Suppressor macrophage treated with lipopolysaccharide for 4 hours (primary cell): Measurements from ENCODE around the gene SF3B4.
A peak's percentile ranks its signal among the peaks of the same experiment; 100 is the strongest.
"Not testable (repeated sequence)": the region's sequence is repeated elsewhere in the genome, so short reads cannot be mapped to it uniquely, and the experiment has no call there.

ENCODE experiments used
- DNase-seq: peaks from one replicate; pipeline ENCODE4 v3.0.0-alpha.2; 2020

The SF3B4 gene, protein sequence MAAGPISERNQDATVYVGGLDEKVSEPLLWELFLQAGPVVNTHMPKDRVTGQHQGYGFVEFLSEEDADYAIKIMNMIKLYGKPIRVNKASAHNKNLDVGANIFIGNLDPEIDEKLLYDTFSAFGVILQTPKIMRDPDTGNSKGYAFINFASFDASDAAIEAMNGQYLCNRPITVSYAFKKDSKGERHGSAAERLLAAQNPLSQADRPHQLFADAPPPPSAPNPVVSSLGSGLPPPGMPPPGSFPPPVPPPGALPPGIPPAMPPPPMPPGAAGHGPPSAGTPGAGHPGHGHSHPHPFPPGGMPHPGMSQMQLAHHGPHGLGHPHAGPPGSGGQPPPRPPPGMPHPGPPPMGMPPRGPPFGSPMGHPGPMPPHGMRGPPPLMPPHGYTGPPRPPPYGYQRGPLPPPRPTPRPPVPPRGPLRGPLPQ

DNA sequence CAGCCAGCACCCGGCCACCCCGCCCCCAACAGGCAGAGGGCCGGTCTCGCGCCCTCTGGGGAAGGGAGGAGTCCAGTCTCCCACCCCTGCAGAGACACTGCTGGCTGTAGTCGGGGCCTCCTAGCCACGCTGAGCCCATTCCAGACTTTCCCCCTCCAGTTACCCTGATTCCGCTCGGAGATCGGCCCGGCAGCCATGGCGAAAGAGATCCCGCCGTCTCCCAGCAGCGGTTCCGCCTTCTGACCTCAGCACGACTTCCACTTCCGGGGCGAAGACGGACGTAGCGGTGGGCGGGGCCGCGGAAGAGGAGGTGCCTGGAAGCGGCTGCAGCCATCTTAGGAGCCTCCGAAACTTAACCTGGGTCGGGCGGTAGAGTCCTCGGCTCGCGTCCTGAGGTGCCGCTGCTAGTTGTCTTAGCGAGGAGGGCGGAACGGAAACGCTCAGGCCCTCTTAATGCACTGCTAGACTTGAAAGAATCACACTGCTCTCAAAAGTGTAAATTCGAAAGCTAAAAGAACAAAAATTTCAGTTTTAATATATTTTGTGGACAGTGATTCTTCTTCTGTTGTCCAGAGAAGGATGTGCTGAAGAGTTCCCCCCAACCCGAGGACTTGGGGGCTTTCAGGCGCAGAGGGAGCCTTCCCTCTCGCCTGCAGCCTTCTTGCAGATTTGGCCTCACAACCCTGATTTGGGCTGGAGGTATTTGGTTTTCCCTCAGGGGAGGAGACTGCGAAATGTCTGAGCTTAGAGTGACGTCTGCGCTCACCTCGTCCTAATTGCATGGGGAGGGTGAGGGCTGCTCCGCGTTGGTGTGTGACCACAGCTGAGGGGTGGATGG, at the start of gene SF3B4:
Gene SF3B4, minus strand, starts transcription at position 241 of the 838 bp plus-strand sequence. Its CDS starts 44 bp downstream, at position 197.
- peak; percentile 96 for DNase-seq

DNA sequence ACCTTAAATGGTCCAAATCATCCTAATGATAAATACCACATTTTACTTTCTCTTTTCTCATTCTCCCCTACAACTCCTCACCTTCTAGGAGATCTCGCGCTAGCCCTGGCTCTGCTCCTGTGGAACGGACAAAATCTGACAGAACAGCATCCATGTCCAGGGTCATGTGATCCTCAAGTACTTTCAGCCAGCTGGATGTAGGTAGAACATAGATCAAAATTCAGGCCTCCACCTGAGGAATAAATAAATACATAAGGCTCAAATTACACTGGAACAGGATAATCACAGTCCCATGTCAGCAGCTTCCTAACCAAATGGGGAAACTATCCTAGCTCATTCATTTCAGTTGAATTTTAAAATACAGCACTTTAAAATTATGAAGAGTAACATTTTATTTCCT, 49.7 kb upstream of the SF3B4 start:
- DNase-seq = no peak

DNA sequence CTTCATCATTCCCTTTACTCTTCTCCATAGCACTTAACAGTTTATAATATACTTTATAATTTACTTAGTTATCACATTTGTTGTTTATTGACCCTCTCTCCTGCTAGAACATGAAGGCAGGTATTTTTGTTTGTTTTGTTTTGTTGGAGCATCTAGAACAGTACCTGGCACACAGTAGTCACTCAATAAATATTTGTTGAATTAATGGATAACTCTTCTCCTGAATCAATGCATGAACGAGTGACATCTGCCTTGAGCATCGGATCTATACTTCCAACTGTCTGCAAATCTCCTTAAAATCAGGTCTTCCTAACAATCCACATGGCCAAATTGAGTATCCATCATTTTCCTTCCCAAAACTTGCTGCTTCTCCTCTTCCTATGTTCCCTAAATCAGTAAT, 44.9 kb upstream of the SF3B4 start:
- DNase-seq = no peak

DNA sequence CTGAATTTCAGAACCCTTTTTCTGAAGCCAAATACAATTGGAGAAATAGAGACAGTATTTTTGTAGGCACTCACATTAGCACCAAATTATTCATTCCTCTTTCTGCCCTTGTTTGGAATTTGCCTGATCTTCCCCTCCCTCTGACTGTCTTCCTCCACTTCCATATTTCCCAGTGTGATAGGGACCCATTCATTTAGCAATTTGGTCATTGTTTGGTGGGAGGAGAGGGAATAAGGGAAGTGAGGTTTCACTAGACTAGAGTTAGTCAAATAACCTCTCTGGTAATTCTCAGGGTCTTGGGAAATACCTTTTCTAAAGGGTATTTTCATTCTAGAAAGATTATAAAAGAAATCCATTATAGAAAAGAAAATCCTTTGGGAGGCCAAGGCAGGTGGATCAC, 40.0 kb upstream of the SF3B4 start:
- DNase-seq = peak; percentile 68

DNA sequence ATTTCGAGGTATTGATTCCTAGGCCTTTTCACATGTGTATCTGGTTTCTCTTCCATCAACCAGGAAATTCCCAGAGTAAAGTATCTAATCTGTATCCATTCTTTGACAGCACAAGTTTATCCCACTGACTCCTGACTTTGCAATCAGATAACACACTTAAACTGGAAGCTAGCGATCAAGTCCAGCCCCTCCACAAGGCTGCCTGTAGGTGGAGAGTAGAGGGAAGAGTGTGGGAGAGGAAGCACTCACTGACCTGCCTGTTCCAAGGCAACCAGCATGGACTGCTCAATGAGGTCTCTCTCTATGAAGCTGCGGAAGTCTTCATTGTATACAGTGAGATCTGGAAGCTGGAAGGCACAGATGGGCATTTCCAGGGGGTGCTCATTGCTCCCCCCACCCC, 39.4 kb upstream of the SF3B4 start:
- no peak for DNase-seq

DNA sequence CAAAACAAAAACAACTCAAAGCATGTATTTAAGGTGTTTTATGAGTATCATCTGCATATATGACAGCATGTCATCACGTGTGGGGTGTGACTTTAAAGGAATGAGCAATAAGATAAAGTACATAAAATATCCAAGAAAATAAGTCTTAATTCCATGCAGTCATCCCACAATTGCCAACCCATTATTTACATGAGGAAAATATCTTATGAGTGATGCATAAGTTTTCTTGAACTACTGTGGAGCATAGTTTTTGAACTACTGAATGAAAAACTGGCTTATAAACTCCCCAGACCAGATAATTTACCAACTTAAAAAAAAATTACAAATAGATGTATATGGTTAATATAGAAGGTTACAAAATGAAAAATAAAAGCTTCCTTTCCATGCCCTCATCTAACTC, 38.8 kb upstream of the SF3B4 start:
- no peak for DNase-seq

DNA sequence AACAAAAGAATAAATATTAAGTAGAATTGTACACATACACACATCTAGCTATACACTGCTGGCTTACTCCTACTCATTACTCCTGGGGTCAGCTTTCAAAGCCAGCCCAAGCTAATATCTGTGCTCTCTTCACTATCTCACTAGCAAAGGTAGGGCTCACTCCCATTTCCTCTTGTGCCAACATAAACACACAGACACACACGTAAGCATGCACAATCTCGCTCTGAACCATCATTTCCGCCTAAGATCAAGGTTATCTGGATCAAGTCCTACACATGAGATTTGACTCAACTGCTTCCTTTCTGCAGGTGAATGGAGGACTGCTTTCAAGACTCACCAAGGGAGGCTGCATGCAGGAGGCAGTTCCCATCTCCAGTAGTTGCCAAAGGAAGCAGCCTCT, 37.8 kb upstream of the SF3B4 start:
- DNase-seq = no peak

DNA sequence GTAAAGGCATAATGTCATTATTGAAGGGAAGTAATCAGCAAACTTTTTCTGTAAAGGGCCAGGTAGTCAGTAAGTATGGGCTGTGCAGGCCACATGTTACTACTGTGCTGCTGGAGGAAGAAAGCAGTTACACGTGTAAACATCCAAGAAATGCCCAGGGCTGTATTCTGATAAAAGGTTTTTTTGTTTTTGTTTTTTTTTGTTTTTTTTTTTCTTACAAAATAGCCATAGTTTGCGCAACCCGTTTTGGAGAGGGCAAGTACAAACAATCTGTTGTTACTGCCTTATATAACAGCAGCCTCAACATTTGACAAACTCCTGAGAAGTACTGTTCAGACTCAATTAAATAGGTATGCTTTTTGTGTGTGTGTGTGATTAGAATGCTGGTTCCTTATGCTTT, 35.8 kb upstream of the SF3B4 start:
- no peak for DNase-seq

DNA sequence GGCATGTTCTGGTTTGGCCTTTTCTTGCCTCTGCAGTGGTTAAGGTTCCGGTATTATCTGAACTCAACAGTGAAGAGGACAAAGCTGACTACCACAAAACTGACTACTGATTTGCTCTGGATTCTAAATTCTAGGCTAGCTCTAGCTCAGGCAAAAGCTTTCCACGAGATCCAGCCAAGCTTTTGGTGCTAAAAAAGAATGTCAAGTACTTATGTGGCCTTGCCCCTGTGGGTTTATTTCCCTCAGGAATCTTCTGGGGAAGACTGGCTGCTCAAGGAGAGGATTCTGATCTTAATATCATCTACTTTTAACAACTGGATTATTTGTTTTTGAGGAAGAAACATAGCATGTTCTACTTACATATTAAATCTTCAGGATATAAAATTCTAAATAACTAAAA, 35.1 kb upstream of the SF3B4 start:
- no peak for DNase-seq

DNA sequence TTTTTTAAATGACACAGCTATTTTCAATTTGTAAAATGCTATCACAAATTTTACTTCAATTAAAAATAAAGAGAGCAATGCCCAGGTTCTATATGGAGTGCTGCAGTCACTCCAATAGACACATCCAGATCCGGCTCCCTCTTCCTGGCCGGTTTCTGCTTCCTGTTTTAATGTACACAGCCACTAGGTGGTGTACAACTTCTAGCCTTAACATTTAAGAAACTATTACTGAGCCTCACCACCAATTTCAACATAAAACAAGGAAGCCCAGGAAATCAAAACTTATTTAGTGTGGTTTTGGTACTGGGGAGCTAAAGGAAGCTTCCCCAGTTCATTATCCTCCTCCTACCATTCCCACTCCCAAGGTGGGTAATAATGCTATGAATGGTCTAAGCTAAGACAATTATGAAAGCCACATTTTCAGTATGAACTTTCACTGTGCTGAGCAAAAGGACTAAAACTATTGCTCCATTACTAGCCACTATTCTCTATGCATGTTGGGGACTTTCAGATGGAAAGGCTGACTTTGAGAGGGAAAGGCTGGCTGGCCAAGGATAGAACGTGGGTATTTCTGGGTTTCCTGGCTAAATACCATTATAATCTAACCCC, 34.5 kb upstream of the SF3B4 start:
- DNase-seq = peak; percentile 88

DNA sequence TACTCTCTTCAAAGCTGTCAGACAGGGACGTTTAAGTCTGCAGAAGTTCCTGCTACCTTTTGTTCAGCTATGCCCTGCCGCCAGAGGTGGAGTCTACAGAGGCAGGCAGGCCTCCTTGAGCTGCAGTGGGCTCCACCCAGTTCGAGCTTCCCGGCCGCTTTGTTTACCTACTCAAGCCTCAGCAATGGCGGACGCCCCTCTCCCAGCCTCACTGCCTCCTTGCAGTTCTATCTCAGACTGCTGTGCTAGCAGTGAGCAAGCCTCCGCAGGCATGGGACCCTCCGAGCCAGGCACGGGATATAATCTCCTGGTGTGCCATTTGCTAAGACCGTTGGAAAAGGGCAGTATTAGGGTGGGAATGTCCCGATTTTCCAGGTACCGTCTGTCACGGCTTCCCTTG, 29.9 kb upstream of the SF3B4 start:
- not testable (repeated sequence) for DNase-seq

DNA sequence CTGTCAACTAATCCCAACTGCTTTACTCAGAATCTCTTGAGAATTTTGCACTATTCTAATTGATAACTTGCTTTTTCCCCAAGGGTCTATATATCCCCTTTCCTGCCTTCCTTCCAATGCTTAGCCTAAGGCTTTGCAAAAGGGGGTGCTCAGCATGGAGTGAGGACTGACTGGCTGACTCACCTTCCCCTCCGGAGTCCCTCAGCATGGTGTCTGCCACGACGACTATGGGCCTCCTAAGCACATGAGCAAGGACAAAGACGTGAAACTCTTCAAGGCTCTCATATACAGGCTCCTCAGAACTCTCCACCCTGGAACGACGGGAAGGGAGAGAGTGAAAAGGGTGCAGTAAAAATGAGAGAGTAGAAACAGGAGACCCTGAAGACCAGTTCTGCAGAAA, 22.3 kb upstream of the SF3B4 start:
- no peak for DNase-seq

DNA sequence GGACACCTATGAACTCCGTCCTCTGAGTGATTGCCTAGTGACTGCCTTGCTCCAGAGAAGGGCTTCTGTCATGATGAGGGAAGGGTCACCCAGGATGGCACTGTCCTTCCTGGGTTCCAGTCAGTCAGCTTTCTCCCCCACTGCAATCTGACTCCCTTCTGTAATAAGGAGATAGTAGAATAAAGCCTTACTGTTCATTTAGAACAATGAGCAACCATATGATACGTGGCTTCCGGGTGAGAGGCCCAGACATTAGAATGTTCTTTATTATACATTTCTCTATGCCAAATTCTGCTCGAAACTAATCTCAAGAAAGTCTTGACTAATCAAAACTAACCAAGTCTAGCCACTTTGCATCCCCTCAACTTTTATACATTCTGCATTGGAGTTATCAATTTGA, 17.6 kb upstream of the SF3B4 start:
- no peak for DNase-seq

DNA sequence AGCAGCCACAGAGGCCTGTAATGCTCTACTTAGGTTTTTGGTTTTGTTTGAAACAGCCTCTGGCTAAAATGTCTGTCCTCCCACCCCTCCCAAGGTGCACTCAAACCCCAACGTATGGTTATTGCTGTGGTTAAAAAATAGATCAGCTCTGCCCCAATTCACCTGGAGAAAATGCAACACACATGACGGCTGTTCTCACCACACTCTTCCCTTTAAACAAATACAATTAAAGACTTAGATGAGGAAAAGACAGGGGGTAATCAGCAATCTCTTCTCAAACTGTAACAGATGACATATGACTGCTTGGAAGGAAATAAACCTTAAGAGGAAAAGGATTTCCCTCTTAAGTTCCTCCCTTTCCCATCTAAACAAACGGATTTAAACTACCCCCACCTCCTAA, 15.3 kb upstream of the SF3B4 start:
- DNase-seq = no peak

DNA sequence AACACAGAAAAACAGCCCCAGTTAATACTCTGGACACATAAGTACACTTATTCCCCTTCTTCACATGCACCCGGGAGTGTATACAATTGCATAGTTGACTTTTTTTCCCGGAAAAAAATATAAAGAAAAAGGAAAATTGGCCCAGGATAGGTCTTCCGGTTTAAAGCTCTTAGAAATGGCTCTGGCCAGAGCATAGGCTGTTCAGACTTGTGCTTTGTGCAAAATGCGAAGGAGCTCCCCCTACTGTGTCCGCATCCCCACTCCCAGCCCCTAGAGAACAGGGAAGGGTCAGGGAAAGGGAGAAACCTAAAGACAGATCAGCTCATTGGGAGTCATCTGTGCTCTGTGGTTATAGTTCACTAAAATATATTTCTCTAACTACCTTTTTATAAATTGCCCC, 14.6 kb upstream of the SF3B4 start:
- no peak for DNase-seq

DNA sequence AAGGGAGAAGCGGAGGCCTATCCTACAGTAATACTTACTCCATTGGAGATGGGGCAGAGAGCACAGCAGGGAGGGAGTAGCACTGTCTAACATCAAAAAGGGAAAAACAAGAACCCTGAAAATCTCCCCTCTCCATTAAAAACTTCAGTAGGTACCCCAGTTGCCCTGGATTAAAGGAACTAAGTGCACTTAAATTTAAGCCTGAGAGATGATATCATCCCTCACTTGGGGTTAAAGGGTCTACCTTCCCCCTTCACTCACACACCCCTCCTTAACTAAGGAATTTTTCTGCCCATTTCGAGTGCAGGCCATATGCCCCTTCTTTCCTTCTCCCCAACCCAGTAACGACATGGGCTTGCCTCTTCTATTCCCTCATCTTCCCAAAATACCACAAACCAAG, 12.8 kb upstream of the SF3B4 start:
- DNase-seq = no peak

DNA sequence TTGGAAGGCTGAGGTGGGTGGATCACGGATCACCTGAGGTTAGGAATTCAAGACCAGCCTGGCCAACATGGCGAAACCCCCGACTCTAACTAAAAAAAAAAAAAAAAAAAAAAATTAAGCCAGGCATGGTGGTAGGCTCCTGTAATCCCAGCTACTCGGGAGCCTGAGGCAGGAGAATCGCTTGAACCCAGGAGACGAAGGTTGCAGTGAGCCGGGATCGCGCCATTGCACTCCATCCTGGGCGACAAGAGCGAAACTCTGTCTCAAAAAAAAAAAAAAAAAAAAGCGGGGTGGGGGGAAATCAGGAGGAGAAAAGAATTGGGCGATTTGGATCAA, 11.0 kb upstream of the SF3B4 start:
- not testable (repeated sequence) for DNase-seq

DNA sequence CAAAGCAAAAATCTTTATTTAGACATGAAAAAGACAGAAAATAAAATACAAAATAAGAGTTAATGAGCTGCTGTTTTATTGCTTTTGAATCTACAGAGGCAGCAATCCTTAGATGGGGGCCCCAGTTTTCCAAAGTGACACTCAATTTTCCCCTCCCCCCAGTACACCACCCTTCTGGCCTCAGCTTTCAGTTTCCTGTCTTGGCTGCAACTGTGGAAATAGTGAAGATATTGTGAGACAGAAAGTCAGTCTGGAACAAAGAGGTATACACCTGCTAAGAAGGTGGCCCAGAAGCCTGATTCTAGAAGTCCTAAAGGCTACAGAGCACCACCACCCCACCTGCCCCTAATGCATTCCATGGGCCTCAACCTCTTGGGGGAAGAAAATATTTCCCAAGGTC, 10.2 kb upstream of the SF3B4 start:
- DNase-seq = no peak

DNA sequence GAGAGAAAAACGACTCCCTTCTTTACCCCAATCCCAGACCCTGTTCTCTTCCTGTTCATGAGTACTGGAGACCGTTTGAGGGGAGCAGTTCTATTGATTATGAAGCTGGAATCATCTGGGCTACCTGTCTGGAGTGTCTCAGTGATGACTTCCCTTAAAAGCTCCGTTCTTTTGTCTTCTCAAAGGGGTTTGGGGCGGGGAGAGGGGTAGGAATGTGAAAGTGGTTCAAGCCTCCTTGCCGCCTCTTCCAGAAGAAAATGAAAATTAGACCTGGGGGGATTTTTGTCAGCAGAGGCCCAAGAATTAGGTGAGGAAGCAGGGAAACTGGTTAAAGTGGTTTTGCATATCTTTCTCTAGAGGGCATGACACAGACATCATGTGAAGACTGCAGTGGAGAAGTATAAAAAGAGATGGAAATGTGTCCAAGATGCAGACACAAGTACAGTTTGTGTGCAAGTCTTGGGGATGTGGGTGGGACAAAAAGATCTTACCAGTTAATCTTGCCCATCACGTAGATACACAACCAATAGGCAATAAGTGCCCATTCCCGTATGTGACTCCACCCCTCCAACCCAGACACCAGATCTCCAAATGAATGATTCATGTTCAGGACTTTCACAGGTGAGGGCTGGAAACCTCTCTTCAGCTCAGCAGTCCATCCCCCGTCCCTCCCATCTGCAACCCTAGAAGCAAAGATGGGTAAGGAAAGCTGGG, 9.5 kb upstream of the SF3B4 start:
- DNase-seq = peak; percentile 42

DNA sequence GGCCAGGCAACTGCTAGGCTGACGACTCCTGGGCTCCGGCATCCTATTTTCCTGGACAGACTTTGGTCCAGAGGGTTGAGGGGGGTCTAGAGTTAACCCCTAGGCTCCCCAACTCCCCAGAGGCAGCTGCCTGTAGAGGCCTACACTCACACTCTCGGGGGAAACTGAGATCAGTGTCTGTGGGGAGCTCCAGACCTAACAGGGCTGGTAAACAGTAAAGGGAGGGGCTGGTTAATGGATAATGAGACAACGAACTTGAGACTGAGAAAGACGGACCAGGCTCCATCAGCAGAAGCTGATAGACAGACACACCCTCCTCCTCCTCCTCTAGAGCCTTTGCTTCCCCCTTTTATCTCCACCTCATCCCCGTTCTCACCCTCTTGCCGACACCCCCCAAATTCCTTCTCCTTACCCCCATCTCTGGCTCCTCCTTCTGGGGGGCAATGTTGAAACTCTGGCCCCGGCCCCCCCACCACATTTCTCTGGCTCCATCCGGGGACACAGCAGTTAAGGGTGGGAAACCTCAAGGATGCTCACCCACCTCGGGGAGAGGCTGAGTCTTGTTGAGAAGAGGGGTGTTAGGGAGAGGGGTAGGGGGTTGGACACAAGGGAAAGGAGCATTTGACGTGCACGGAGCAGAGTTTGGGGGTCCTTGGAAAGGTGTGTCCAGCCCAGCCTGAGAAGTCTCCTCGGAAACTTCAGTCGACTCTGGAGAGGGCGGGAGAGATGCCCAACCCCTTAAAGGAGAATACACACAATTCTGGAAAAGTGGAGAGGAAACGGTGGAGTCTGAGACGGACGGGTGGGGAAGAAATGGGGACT, 8.8 kb upstream of the SF3B4 start, which contains the start of gene MTMR11:
Gene MTMR11, minus strand, starts transcription at position 710 of the 822 bp plus-strand sequence. Its CDS starts 232 bp downstream, at position 478.
- no peak for DNase-seq

DNA sequence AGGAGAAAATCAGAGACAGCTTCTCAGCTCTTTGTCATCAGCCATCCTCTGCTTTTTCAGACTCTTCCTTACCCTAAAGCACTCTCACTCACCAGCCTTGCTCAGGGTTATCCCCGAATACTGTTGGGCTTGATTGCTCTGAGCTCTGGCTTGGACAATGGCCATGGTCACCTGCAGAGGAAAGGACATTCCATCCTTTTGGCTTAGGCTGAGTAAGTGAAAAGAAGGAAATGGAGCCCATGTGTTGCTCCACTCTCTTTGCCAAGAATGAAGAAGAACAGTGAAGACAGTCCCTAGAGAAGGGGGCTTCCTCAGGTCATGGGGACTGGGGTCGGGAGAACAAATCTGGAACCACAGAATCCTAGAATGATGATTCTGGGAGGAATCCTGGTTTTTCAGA, 6.8 kb upstream of the SF3B4 start:
- DNase-seq = no peak

DNA sequence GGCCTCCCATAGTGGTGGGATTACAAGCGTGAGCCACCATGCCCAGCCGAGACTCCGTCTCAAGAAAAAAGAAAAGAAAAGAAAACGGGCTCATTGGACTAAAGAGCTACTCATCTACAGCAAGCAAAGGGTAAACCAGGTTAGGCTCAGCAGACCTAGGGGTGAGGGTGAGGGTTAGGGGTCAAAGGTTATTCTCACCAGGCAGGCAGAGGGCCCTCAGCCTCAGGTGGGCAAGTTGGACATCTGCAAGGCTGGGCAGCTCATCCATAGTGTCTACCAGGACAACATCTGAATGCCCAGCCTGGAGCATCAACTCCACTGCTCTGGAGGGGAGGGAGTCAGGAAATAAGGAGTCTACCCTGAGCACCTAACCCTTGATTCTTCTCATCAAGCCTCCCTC, 5.6 kb upstream of the SF3B4 start:
- no peak for DNase-seq
